Pulmonary artery endothelial cell (primary cell): ENCODE measurements around the gene SLC35E4. TPM values are rescaled to one million over a fixed set of nuclear protein-coding genes. Genes with fewer than 3 reads are reported as not detected.
"Not testable (repeated sequence)": the region's sequence is repeated elsewhere in the genome, so short reads cannot be mapped to it uniquely, and the experiment has no call there.

Experiments
- DNase-seq: peaks from one replicate; pipeline ENCODE4 v3.0.0-alpha.2; 2011; ENCODE audit warnings: low read depth, low spot score
- total RNA-seq: library from RNA; depleted of rRNA; stranded (reverse); fragments of >200 nt; gene quantifications from 2 replicates; pipeline ENCODE4 v1.2.3, GENCODE V29; 2014

The SLC35E4 gene
- total RNA-seq, 1 donor from 2014 or later = 26.5 TPM

DNA sequence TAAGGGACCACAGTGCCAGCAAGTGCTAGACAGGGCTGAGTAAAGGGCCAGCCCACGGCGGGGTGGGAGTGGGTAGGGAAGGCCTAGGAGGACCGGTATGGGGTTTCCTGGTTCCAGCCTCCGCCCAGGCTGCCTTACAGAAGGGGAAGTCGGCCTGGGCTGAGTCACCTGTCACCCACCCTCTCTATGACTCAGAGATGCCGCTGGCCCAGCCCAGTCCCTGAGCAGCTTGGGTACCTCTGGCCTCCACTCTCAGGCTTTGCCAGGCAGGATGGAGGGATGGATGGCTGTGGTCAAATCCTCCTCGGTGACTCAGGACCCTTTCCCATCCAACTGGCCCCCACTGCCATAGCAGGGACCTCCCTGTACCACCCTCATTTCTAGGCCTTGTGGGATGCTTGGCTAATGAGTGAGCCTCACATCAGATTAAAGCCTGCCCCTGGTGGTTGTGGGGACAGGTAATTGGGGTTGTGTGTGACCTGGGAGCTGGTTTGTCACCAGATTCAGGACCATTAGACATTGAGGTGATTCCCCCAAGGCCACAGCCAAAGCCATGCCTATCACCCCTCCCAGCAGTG lies 13.9 kb downstream of the SLC35E4 start:
- DNase-seq = peak; percentile 54

DNA sequence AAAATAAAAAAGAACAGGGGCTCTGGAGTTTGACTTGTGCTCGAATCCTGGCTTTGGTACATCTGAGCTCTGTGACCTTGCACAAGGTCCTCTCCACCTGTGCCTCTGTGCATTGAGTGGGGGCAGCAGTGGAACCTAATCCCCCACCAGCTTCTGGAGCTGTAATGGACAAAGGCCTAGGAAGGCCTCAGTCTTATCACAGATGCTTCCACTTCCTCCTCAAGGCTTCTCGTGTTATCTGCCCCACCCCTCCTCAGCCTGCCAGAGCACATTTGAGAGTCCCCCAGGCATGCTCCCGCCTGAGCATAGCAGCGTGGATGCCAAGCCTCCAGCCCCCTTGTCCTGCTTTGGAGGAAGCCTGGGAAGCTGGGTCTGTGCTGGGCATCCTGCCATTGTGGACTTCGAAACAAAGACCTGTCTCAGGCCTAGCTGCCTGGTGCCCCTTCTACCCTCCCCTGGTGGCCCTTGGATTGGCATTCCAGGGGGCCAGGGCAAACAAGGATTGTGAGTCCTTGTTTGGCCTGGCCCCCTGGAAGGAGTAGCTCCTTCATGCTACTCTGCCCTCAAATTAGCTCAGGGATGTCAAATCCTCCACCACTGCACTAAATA lies 15.0 kb downstream of the SLC35E4 start:
- no peak for DNase-seq

DNA sequence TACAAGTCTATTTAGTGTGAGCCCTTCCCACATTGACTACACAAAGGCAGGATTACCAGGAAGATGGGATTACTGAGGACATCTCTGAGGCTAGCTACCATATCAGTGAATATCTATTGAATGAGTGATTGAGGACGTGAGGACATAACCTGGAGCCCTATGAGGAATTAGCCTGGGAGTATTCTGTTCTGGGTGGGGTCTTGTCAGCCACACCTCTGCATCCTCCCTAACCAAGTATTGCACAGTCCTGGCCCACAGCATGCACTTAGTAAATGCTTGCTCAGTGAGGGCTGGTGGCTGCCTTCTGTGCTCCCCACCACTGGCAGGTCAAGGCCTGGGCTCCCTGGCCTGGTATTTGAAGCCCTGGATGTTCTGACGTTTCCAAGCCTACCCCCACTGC lies 17.3 kb downstream of the SLC35E4 start:
- DNase-seq = no peak

DNA sequence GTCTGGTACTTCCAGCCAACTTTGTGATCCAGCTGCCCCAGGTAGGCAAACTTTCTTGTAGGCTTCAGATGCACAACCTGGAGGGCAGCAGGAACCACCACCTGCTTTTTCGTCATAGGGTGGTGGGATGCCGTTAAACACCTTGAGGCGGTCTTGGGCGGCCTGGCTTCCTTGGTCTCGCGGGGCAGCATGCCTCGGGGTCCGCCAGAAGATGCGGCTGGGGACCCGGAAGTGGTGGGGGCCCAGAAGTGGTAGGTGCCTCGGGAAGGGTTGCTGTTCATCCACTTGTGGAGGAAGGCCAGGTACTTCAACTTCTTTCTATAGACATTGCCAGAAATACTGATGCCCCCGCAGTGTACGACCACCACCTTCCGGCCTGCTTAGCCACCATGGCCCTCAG lies 18.8 kb downstream of the SLC35E4 start:
- no peak for DNase-seq

DNA sequence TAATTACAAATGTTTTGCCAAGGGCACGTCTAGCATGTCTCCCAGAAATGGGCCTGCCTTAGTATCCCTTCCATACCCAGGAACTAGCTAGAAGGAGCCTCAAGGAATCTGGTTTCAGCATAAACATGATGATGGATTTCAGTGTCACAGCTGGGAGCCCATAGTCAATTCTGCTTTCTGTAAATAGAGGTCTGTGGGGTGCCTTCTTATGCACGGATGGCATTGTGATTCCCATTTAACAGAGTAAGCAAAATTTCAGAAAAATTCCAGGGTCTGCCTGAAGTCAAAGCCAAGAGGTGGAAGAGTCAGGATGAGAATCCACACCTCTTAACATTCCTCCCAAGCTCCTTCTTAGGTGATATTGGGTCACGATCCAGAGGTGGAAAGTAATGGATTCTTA lies 20.0 kb downstream of the SLC35E4 start:
- no peak for DNase-seq

DNA sequence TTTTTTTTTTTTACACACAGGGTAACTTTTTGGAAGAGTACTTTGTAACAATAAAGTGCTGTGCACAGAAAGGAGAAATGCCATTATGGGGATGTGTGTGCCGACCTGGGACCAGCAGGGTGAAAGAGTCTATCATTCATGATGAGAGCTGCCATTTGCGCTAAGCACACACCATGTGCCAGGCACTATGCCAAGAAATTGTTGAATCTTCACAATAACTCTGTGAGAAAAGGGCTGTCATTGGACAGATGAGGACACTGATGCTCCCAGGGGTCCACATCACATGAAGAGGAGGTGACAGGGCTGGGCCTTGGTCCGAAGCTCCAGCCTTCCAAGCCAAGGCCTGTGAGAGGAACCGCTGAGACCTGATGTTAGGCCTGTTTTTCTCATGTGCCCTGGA lies 26.5 kb downstream of the SLC35E4 start:
- no peak for DNase-seq

DNA sequence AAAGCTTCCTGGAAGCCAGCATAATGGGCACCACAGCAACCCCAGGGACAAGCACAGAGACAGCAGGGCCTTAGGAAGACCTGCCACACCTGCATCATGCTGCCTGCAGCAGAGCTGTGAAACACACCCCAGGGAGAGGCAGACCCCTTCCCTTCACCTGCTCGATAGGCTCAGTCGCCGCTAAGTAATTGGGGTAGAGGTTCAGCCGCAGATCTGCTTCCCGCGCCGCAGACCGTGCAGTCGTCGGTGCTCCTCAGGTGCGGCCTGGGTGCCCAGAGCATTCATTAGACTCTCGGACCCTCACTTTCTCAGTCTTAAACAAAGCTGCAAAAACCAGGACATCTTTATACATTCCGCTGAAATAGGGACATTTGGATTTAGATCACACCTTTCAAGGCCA lies 29.2 kb downstream of the SLC35E4 start:
- DNase-seq = no peak

DNA sequence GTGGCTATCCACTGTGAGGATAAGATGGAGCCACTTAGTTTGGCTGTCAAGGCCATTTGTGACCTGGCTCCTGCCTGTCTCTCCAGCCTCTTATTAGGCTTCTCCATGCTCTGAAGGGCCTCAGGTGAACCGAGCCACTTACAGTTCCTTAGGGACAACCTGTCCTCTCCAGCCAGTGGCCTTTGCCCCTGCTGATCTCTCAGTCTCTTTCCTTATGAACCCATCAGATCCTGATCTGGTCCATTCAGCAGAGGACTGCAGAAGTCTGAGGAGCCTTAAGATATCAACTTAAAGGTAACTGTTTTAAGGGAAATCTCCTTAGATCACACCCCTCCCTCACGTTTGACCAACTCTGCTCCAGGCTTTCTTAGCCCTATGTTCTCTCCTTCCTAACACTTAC lies 29.7 kb downstream of the SLC35E4 start:
- DNase-seq = no peak

DNA sequence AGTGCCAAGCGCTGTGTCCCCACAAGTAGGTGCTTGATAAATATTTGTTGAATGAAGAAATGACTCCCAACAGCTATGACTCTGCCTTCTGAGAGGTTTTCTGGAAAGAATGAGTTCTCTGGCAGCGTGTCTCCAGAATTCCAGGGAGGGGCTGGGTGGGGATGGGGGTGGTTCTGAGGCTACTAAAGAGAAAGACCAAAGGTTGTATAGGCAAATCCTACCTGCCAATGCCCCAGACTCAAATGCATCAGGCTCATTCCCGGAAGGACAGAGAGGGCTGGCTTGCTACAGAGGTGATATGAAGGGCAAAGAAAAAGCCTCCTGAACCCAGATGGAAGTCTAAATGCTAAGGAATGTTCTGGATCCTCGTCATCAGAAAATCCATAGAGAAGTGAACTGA lies 30.2 kb downstream of the SLC35E4 start:
- no peak for DNase-seq

DNA sequence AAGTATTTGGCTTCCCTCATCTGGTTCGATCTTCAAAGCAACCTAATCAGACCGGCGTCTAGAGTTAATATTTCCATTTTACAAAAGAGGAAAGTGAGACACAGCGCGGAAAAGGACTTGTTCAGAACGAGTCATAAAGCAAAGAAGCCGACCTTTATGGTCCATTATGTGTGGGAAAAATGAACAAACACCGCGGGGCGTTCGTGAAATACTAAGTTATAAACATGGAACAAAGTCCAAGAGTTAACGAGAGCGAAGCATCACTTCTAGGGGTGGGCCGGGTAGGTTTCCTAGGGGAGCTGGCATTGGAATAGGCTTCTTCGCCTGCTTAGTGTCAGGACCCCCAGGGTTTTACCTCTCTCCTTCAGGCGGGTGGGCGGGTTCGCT lies 31.5 kb downstream of the SLC35E4 start:
- DNase-seq = no peak

DNA sequence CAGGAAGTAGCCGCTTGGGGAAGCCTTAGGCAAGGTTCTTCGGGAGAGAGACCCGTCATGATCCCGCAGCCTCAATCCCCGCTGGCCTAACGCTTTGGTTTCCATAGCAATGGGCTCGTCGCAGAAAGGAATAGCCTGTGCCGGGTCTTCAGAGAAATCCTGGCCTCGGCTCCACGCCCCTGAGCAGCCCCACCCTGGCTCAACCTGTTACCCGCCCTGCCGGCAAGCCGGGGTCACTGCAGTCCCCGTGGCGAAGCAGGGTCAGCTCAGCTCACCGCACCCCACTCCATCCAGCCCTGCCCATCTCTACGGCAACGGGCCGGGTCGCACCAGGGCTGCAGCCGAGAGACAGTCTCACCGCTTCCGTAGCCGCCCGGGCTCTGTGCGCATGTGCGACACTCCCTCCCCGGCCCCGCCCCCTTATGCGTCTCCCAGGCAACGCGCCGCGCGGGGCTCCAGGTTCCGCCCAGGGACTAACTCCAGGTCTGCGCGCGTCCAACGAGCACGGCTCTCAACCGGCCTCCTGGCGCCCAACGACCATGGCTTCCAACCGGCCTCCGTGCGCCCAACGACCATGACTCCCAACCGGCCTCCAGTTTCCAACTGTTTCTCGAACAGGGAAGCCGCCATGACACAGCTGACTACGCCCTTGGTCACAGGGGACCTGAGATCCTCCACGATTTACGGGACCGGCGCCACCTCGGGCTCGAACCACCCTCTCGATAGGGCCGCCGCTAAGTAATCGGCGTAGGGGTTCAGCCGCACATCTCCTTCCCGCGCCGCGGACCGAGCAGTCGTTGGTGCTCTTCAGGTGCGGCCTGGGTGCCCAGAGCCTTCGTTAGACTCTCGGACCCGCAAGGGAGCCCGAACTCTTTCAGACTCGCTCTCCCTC lies 32.2 kb downstream of the SLC35E4 start, which contains the start of gene DUSP18:
Gene DUSP18 (minus strand): TSS at position 382 of the 892 bp plus-strand sequence. CDS start 3,872 bp downstream, outside the sequence.
- DNase-seq = peak; percentile 54

DNA sequence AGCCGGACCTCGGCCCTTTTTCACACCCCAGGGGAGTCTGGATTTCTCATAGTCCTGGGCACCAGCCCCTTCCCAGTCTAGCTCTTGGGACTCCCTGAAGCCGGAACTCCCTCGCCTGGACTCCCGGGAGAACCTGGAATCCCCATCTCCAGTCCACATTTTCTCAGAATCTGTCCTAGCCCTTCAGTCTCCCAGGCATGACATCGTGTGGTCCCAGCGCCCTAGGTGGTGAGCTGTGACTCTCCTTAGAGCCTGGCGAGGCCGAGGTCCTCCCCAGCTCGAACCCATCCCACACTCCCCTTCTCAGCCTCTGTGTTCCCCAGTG lies 32.8 kb downstream of the SLC35E4 start:
- DNase-seq = no peak

DNA sequence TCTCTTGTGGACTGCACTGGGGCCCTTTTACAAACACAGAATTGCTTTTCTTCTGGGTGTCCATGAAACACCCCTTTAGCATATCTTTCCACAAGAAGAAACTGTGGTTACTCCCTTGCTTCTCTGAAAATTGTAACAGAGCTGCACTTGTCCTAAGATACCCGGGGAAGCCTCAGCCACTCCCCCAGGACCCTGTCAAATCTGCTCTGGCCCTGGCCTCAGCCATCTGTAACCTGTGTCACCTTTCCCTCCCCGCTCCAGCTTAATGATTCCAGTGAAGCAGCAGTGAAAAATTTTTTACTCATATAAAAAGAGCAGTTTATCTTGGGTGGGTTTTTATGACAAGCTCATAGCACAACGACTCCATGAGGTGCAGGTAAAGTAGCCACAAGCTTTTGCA lies 35.5 kb downstream of the SLC35E4 start:
- no peak for DNase-seq

DNA sequence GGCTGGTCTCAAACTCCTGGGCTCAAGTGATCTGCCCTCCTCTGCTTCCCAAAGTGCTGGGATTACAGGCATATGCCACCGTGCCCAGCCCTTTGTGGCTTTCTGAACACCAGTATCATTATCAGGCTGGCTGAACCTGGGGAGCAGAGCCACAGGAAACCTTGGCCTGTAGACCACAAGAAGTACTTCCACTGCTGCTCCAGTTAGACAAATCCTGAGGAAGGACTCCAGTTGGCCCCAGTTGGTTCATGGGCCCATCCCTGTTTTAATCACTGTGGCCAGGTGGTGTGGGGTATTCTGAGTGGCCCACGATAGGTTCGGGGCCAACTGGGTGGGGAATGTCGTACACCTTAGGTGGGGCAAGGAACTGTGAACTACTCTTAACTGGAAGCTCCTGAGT lies 37.6 kb downstream of the SLC35E4 start:
- DNase-seq = no peak

DNA sequence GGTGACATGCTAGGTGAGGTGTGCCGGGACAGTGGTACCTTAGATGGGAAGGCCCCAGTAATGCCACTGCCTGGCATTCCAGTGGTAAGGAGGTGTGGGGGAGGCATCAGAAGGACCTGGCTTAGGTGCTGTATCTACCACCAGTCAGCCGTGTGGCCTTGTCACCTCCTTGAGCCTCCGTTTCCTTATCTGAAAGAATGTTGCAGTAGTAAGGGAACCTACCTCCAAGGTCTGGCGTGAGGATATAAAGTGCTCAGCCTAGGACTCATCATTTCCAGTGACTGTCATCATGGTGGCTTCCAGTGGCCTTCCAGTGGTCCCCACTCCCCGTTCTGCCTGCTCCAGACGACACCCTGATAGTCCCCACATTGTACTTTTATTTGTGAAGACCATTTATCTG lies 38.9 kb downstream of the SLC35E4 start:
- no peak for DNase-seq

DNA sequence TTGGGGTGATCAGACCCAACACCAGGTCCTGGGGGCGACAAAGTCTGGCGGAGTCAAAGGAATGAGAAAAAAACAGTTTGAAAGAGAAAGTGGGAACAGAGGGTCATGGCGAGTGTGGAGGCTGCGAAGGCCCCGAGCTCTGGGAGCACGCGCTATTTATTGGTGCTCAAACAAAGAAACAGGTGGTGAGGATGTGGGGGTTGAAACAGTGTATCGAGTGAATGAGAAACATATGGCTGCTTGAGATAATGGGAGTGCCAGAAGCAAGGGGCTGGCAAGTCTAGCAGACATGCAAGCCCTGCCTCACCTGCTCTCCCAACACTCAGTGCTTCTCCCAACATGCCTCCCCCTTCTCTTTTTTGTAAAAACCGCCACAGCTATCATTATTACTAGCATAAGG lies 39.9 kb downstream of the SLC35E4 start:
- DNase-seq = no peak

DNA sequence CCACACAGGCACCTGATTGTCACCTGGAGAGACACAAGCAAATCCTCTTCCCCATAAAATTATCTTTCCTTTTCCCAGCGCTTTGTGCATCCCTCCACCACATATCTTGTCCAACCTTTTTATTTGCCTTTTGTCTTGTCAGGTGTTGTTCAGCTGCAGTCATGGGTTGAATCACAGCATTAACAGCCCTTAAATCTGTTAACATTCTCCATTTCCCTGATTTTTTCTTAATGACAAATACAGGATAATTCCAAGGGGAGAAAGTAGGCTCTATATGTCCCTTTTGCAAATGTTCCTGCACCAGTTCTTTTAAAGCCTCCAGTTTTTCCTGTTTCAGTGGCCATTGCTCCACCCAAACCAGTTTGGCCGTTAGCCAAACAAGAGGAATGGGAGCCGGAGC lies 41.0 kb downstream of the SLC35E4 start:
- not testable (repeated sequence) for DNase-seq

DNA sequence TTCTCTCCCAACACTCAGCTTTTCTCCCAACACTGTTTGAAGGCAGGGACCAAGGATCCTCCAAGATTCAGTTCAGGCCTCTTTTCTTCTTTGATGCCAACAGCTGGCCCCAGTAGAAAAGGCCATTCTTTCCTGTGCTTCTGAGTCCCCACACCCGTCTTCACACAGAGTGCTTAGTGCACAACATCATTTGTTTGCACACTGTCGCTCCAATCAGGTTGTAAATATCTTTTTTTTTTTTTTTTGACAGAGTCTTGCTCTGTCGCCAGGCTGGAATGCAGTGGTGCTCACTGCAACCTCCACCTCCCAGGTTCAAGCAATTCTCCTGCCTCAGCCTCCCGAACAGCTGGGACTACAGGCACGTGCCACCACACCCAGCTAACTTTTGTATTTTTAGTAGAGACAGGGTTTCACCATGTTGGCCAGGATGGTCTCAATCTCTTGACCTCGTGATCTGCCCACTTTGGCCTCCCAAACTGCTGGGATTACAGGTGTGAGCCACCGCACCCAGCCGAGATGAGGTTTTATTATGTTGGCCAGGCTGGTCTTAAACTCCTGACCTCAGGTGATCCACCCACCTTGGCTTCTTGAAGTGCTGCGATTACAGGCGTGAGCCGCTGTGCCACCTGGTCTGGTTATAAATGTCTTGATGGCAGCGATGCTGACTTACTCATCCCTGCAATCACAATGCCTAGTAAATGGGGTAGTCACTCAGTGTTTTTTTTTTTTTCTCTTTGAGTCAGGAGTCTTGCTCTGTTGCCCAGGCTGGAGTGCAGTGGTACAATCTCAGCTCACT lies 44.5 kb downstream of the SLC35E4 start:
- DNase-seq = not testable (repeated sequence)

DNA sequence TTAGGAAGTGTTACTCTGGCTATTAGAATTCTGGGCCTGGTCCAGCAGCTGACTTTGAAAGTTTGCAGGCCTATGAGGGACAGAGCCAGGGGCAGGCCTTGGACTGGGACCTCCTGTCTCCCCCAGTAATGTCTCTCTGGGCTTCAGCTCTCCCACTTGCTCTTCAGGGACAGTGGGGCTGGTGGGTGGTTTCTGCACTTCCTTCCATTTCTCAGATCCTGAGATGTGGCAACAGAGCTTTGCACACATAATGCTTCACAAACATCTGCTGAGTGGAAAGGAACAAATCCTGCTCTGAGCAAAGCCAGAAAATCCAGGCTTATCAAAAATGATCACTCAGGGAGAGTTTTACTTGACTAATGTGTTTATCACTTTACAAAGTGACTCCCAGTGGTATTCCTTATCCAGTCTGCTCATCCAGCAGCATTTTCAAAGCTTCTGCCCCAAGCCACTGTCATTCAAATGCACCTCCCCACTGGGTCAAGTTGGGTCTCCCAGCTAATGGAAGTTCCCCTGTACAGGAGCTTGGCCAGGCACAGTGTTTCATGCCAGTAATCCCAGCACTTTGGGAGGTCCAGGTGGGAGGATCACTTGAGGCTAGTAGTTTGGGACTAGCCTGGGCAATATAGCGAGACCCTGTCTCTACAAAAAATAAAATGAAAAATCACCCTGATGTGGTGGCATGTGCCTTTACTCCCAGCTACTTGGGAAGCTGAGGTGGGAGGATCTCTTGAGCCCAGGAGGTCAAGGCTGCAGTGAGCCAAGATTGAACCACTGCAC lies 45.6 kb downstream of the SLC35E4 start:
- no peak for DNase-seq

DNA sequence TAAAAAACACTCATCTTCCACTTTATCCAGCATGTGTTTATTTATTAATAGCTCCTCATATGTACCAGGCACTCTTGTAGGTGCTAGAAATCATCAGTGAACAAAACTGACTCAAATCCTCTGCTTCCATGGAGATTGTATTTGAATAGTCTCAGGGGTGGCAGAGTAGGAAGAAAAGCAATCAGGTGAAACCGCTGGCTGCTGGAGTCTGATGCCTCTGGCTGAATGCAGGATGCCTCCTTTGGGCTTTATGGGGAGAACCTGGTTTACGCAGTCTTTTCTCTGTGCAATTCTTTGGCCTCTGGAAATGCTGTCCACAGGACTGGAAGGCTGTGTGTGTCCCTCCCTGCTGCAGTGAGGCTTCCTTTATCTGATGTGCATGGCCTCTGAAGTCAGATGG lies 46.2 kb downstream of the SLC35E4 start:
- DNase-seq = no peak

DNA sequence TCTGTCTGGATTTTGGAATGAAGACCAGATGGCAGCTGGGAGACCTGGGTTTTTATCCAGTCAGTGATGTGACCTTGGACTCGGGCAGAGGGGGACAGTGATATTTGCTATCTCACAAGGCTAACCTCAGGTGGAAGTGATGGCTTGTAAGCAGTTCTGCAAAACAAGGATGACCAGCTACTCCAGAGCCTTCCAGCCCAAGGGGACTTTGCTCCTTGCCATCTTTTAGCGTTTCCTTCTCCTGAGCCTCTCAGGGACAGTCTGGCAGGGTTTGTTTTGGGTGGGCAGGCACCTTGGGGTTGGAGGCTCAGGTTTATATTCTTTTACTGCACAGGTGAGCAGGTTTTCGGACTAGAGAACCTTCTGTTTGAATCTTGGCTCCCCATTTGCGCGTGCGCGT lies 49.6 kb downstream of the SLC35E4 start:
- no peak for DNase-seq
